Peyer's patch (tissue), 4 donors: Measurements from ENCODE around the gene ACSF2. TPM values are rescaled to one million over a fixed set of nuclear protein-coding genes. Genes with fewer than 3 reads are reported as not detected.
"Not testable (repeated sequence)": the region's sequence is repeated elsewhere in the genome, so short reads cannot be mapped to it uniquely, and the experiment has no call there.

Experiments used
- DNase-seq, 3 donors: peaks; one replicate each; pipeline ENCODE4 v3.0.0-alpha.2; 2017 to 2019
- H3K27ac ChIP-seq, 4 donors: fragments of 200-600 bp; sonication (generic); one replicate each; pipeline ENCODE4 v1.5.1; 2016 to 2019
- H3K27me3 ChIP-seq, 2 donors: fragments of 200-600 bp; sonication (generic); one replicate each; pipeline ENCODE4 v1.5.1; 2019
- H3K36me3 ChIP-seq, 3 donors: fragments of 200-600 bp; sonication (generic); one replicate each; pipeline ENCODE4 v1.5.1; 2016 to 2019
- H3K4me1 ChIP-seq, 4 donors: fragments of 200-600 bp; sonication (generic); one replicate each; pipeline ENCODE4 v1.5.1; 2016 to 2019
- H3K4me3 ChIP-seq, 4 donors: fragments of 200-600 bp; sonication (generic); 1 replicate in 3 of 4; 2 replicates in 1 of 4; pipeline ENCODE4 v1.5.1; 2016 to 2019; ENCODE audit warnings: mild to moderate bottlenecking in 1 of 4
- H3K9me3 ChIP-seq, 4 donors: fragments of 200-600 bp; sonication (generic); one replicate each; pipeline ENCODE4 v1.5.1; 2016 to 2019; ENCODE audit warnings: mild to moderate bottlenecking in 1 of 4
- POLR2A ChIP-seq, 2 donors: fragments of 450-650 bp; IDR thresholded peaks; one replicate each; pipeline ENCODE4 v1.5.1; 2017; ENCODE audit warnings: antibody characterized with exemption in 2 of 2, mild to moderate bottlenecking in 2 of 2, moderate library complexity in 2 of 2
- total RNA-seq, 4 donors: library from RNA; depleted of rRNA; stranded (reverse); fragments of >200 nt; gene quantifications; one replicate each; pipeline ENCODE4 v1.1.0, GENCODE V29; 2016
- TF ChIP-seq, protein P1 (sequence below), 6 experiments: fragments of 450-650 bp in 4 of 6; fragments of 200-600 bp in 2 of 6; sonication (generic) in 1 of 6; IDR thresholded peaks; one replicate each; pipeline ENCODE4 v1.5.1; 2017 to 2019; ENCODE audit warnings: antibody characterized with exemption in 6 of 6, mild to moderate bottlenecking in 3 of 6, moderate library complexity in 1 of 6

Gene ACSF2
- total RNA-seq, 4 donors from 2014 or later = 143 to 278 (median 189) TPM

DNA sequence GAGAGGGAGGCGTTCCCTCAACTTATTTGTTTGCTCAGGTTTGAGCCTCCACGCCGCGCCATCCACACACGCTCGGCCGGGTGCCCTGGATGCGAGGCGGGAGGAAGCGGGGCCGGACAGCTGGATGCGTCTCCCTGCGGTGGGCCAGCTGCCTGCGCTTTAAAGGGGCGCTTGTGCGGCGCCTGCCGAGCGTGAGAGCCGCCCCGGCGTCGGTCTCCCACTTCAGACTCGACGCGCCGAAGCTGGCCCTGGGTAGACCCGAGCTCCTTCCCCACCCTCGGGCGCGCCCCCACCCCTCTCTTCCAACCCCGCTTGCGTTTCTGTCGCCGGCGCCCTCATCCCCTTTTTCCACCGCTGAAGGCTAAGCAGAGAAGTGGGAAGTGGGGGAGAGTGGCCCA, 43.2 kb downstream of the ACSF2 start:
- Histone ChIP-seq H3K9me3 (no peaks in the 10 kb centered on the region), H3K36me3 (peaks cover 0 to 28% (median 0%) of the 10 kb centered on the region in 3 donors), H3K27ac (no peak overlapping the region), H3K4me3 (peak overlapping the region; percentile 3 to 39 (median 25)), H3K4me1 (peaks cover 4 to 33% (median 8%) of the 10 kb centered on the region in 4 donors), H3K27me3 (peaks cover 0 to 4% of the 10 kb centered on the region in 2 donors)
- TF ChIP-seq POLR2A (IDR thresholded peaks at IDR 0.05) = no peak
- TF ChIP-seq, protein P1, sequence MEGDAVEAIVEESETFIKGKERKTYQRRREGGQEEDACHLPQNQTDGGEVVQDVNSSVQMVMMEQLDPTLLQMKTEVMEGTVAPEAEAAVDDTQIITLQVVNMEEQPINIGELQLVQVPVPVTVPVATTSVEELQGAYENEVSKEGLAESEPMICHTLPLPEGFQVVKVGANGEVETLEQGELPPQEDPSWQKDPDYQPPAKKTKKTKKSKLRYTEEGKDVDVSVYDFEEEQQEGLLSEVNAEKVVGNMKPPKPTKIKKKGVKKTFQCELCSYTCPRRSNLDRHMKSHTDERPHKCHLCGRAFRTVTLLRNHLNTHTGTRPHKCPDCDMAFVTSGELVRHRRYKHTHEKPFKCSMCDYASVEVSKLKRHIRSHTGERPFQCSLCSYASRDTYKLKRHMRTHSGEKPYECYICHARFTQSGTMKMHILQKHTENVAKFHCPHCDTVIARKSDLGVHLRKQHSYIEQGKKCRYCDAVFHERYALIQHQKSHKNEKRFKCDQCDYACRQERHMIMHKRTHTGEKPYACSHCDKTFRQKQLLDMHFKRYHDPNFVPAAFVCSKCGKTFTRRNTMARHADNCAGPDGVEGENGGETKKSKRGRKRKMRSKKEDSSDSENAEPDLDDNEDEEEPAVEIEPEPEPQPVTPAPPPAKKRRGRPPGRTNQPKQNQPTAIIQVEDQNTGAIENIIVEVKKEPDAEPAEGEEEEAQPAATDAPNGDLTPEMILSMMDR (IDR thresholded peaks at IDR 0.05) = no peak
- DNase-seq = no peak

DNA sequence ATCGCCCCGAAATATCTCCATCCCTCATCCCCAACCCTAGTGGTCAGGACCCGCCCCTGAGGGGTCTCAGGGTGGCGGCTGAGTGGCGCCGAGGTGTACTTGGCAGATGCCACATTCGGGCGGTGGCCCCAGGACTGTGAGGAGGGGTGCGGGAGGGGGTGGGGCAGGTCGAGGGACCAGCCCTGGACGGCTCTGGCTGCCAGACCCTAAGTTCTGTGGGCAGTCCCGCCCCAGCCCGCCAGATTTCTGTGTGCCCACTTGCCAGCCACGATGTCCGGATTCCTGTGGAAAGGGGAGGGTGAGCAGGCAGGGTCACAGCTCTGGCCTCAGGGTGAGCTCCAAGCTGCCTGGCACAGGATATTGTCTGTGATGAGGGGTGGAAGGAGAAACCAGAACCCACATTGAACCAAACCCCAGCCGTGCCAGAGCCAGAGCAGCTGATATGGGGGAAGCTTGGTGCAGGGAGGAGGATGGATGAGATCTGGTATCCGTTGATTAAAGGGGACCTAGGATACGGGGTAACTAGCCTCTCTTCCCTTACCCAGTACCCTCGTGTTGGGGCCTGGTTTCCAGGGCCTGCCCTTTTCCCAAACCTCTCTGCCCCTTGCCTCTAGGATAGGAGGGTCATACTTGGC, 43.8 kb downstream of the ACSF2 start:
- Histone ChIP-seq H3K9me3 (no peaks in the 10 kb centered on the region), H3K36me3 (peaks cover 0 to 28% (median 0%) of the 10 kb centered on the region in 3 donors), H3K4me1 (peaks cover 4 to 33% (median 8%) of the 10 kb centered on the region in 4 donors), H3K27me3 (peaks cover 0 to 4% of the 10 kb centered on the region in 2 donors), H3K27ac (no peak overlapping the region), H3K4me3 (no peak overlapping the region)
- DNase-seq = no peak
- TF ChIP-seq POLR2A (IDR thresholded peaks at IDR 0.05) = no peak
- TF ChIP-seq, protein P1 (IDR thresholded peaks at IDR 0.05) = no peak

DNA sequence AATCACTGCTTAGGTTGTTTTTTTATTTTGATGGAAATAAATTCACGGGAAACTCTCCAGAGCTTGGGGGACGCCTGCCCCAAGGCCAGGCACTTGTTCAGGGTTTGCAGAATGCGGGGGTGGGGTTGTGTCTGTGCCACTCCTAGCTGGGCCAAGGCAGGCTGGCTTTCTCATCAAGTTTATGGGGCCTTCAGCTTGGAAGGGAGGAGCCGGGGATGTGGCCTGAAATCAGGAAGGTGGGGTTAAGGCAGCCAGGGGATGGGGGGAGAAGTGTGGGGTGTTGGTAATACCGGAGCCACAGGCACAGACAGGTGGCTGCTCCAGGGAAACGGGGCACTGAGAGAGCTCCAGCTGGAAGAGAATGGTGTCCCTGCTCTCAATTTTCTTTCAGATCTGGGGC, 44.4 kb downstream of the ACSF2 start:
- Histone ChIP-seq H3K4me3 (no peak overlapping the region), H3K27me3 (peaks cover 0 to 4% of the 10 kb centered on the region in 2 donors), H3K4me1 (peaks cover 4 to 30% (median 8%) of the 10 kb centered on the region in 4 donors), H3K36me3 (peaks cover 0 to 28% (median 0%) of the 10 kb centered on the region in 3 donors), H3K27ac (no peak overlapping the region), H3K9me3 (no peaks in the 10 kb centered on the region)
- peak in 2 of 3 donors; percentile 61 to 68 for DNase-seq
- TF ChIP-seq, protein P1 (IDR thresholded peaks at IDR 0.05) = no peak
- no peak for TF ChIP-seq POLR2A (IDR thresholded peaks at IDR 0.05)

DNA sequence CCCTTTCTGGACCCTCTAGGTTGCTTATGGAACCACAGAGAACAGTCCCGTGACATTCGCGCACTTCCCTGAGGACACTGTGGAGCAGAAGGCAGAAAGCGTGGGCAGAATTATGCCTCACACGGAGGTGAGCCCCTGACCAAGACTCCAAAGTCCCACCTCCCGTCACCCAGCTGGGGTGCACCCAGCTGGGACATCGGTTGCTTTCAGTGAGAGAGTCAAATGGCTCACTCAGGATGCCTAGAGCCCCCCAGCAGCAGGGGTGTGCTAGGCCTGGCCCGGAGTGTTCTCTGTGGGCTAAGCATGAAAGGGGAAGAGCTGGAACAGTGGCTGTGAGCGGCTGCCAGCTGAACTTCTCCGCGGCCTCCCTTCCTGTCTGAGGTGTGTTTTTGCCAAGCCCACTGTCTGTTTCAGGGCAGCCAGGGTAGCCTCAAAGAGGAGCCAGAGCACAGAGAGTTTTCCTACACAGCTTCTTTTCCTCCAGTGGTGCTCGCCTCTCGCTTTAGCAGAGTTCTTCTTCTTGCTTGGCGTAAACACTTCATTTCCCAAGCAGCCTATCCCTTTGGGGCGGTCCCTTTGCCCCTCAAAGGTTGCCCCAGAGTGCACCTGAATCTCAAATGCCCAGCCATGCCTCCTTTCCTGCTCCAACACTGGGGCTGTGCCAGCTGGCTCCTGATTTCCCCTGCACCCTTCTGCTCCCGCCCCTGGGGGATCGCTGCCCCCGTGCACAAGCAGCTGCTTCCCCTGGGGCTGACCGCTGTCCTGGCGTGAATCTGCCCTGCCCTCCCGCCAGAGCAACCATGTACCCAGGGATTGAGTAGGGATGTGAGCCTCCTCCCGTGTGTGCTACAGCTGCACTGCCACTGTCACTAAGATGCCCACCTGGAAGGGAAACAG, 45.2 kb downstream of the ACSF2 start:
- no peaks in the 10 kb centered on the region for H3K9me3 ChIP-seq
- peaks cover 4 to 27% (median 8%) of the 10 kb centered on the region in 4 donors for H3K4me1 ChIP-seq
- TF ChIP-seq, protein P1 (IDR thresholded peaks at IDR 0.05) = no peak
- no peak for TF ChIP-seq POLR2A (IDR thresholded peaks at IDR 0.05)
- H3K27me3 ChIP-seq = peaks cover 0 to 4% of the 10 kb centered on the region in 2 donors
- H3K4me3 ChIP-seq = no peak overlapping the region
- H3K36me3 ChIP-seq = peaks cover 0 to 28% (median 0%) of the 10 kb centered on the region in 3 donors
- DNase-seq = no peak
- no peak overlapping the region for H3K27ac ChIP-seq

DNA sequence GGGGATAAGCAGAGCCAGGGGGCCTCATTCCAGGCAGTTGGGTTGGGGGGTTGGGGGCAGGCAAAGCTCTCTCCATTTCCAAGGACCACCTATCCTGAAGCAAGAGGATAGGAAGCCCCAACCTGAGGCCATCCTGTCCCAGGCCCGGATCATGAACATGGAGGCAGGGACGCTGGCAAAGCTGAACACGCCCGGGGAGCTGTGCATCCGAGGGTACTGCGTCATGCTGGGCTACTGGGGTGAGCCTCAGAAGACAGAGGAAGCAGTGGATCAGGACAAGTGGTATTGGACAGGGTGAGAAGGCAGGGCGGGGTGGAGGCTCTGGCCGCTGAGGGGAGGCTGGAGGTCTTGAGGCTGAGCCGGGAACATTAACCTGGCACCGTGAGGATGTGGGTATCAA, 46.3 kb downstream of the ACSF2 start:
- peaks cover 0 to 28% (median 0%) of the 10 kb centered on the region in 3 donors for H3K36me3 ChIP-seq
- H3K27ac ChIP-seq = no peak overlapping the region

DNA sequence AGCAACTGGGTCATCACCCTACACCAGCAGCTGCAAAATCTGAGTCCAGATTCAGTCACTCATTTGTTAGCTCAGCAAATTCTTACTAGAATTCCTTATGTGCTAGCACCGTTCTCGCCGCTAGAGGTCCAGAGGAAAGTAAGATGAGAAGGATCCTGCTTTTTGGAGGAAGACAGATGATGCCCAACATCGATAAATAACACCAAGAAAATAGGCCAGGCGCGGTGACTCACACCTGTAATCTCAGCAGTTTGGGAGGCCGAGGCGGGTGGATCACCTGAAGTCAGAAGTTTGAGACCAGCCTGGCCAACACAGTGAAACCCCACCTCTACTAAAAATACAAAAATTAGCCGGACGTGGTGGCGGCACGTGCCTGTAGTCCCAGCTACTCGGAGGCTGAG, 46.7 kb downstream of the ACSF2 start:
- peaks cover 4 to 21% (median 8%) of the 10 kb centered on the region in 4 donors for H3K4me1 ChIP-seq
- DNase-seq, H3K27ac ChIP-seq, H3K27me3 ChIP-seq, H3K9me3 ChIP-seq, H3K4me3 ChIP-seq: not testable (repeated sequence)
- H3K36me3 ChIP-seq = peaks cover 0 to 28% (median 0%) of the 10 kb centered on the region in 3 donors

More for the DNA sequence above, 46.3 kb downstream of the ACSF2 start:
- Histone ChIP-seq H3K4me3 (no peak overlapping the region), H3K4me1 (peaks cover 4 to 20% (median 8%) of the 10 kb centered on the region in 4 donors), H3K27me3 (peaks cover 0 to 4% of the 10 kb centered on the region in 2 donors), H3K9me3 (no peaks in the 10 kb centered on the region)
- TF ChIP-seq, protein P1 (IDR thresholded peaks at IDR 0.05) = no peak
- TF ChIP-seq POLR2A (IDR thresholded peaks at IDR 0.05) = no peak
- DNase-seq = no peak
